Activated CD4-positive, alpha-beta T cell treated with anti-CD3 and anti-CD28 coated beads, Interleukin-10, Interleukin-2, amounts not matched to agents 100 ng/mL and 50 ng/mL, durations not matched to agents 16 hours and 8 hours (primary cell): ENCODE results near the gene ARID5B.

ENCODE experiments used
- DNase-seq: peaks from one replicate; pipeline ENCODE4 v3.0.0-alpha.2; 2020

Gene ARID5B, protein sequence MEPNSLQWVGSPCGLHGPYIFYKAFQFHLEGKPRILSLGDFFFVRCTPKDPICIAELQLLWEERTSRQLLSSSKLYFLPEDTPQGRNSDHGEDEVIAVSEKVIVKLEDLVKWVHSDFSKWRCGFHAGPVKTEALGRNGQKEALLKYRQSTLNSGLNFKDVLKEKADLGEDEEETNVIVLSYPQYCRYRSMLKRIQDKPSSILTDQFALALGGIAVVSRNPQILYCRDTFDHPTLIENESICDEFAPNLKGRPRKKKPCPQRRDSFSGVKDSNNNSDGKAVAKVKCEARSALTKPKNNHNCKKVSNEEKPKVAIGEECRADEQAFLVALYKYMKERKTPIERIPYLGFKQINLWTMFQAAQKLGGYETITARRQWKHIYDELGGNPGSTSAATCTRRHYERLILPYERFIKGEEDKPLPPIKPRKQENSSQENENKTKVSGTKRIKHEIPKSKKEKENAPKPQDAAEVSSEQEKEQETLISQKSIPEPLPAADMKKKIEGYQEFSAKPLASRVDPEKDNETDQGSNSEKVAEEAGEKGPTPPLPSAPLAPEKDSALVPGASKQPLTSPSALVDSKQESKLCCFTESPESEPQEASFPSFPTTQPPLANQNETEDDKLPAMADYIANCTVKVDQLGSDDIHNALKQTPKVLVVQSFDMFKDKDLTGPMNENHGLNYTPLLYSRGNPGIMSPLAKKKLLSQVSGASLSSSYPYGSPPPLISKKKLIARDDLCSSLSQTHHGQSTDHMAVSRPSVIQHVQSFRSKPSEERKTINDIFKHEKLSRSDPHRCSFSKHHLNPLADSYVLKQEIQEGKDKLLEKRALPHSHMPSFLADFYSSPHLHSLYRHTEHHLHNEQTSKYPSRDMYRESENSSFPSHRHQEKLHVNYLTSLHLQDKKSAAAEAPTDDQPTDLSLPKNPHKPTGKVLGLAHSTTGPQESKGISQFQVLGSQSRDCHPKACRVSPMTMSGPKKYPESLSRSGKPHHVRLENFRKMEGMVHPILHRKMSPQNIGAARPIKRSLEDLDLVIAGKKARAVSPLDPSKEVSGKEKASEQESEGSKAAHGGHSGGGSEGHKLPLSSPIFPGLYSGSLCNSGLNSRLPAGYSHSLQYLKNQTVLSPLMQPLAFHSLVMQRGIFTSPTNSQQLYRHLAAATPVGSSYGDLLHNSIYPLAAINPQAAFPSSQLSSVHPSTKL

GRCh38 chr10:61900829-61901792 lies at the start of gene ARID5B:
ARID5B (plus strand) TSS chr10:61901699; CDS start chr10:61901710, 11 bp downstream.
- peak; percentile 76 for DNase-seq

DNA sequence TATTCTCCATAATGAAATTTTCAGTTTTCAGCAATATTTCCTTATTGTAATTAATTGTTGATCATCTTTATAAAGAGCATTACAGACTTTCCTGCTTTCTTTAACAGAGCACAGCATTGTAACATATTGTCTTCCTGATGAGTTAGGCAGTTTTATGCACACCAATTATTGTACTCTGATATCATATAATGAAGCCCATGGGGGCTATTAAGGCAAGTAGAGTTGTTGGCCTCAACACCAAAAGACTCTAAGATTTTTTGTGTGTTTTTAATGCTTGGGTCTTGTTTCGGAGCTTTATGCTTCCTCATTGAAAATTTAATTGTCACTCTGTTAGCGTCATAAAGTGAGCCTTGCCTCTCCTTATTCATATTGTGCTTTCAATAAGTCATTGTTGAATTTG lies 49.2 kb upstream of the ARID5B start:
- no peak for DNase-seq

DNA sequence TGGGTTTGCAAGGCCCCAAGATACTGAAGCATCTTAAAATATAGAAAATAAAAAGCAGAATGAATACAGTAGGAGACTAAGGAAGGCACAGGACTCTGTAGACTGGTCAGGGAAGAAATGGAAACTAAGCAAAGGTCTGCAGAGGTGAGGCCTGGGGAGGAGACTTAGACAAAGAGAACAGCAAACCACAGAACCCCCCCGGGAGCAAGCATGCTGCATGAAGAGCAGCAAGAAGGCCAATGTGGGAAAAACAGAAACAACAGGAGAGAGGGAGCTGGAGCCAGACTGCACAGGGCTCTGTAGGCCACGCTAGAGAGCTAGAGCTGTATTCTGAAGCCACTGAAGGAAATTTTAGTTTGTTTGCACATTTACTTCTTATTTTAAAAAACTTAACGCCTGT lies 45.7 kb upstream of the ARID5B start:
- DNase-seq, result no peak

GRCh38 chr10:61857746-61858145 lies 43.8 kb upstream of the ARID5B start:
- DNase-seq, result no peak

DNA sequence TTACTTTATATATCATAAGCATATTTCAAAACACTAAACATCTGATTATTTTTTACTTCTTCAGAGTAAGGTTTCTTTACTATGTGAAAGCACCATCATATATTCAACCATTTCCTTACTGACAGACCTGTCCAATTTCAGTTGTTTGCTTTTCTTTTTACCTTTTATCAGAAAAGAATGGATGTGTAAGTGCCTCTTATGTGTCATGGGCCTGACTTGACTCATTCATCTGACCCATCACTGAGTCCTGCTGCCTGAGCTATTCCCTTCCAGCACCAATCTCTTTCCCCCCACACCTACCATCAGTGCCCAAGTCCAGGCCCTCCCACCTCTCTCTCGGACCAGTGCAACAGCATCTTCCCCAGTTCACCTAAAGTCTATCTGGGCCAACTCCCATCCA lies 41.7 kb upstream of the ARID5B start:
- DNase-seq, result no peak

DNA sequence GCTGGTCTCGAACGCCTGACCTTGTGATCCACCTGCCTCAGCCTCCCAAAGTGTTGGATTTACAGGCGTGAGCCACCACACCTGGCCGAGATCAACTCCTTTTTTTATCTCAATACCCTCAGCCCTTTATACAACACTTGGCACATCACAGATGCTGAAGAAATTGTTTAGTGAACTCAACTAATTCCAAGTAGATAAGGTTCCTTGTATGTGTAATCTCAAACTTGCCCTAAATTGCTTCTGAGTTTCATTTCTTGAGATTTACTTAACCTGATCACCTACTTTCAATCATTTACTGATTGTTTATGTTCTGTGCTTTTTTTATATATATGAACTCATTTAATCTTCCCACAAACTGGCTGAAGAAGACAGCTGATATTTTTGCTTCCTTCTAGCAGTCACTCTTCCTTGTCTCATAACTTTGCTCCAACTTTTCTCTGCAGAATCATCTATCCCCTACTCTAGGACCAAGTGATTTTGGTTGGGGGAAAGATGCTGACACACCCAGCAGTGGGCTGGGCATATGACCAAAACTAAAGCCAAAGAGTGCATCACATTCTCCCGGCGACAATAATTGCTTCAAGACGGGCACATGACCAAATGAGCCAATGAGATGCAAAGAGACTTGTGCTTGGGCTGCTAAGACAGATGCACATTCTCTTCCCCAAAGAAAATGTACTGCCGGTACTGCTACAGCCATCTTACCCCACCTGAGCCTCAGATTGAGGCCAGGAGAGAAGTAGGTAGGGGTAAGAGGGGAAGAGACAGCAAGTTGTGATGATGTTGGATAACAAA lies 40.3 kb upstream of the ARID5B start:
- no peak for DNase-seq

GRCh38 chr10:61863981-61864380 lies 37.5 kb upstream of the ARID5B start:
- no peak for DNase-seq

DNA sequence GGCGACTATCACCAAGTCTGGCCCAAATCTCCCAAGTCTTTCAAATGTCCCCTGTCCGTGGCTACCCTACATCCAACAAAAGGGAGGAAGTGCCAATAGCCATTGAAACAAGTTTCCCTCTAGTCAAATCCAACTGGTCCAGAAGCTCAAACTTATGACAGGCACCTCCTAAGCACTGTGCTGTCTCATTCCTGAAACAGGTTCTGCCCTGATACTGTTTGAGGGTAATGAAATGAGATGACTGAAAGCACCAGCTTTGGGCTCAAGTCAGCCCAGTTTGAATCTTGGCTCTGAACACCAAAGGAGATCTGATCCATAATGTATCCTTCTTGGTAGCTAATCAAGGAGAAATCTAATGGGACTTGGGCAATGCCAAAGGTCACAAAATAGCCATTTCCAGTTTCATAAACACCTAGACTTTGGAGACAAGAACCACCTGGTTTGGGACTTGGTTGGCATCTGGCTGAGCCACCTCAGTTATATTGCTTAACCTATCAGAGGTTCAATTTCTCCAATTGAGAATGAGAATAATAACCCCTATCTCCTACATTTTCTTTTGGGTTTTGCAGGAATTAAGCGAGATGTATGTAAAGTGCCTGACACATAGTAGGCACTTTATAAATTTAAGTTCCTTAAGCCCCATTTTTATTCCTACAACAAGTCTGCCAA lies 34.7 kb upstream of the ARID5B start:
- DNase-seq, result peak; percentile 39

DNA sequence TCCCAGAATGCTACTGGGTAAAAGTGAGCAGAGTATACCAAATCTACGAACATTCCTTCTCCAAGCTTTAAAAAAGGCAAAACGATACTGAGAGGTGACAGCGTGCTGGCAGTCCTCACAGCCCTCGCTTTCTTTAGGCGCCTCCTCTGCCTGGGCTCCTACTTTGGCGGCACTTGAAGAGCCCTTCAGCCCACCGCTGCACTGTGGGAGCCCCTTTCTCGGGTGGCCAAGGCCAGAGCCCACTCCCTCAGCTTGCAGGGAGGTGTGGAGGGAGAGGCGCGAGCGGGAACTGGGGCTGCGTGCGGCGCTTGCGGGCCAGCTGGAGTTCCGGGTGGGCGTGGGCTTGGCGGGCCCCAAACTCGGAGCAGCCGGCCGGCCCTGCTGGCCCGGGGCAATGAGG lies 34.1 kb upstream of the ARID5B start:
- DNase-seq, result peak; percentile 15

- DNase-seq, result peak; percentile 76
These were observed 33.7 kb upstream of the ARID5B start for GRCh38 chr10:61867817-61868216.

DNA sequence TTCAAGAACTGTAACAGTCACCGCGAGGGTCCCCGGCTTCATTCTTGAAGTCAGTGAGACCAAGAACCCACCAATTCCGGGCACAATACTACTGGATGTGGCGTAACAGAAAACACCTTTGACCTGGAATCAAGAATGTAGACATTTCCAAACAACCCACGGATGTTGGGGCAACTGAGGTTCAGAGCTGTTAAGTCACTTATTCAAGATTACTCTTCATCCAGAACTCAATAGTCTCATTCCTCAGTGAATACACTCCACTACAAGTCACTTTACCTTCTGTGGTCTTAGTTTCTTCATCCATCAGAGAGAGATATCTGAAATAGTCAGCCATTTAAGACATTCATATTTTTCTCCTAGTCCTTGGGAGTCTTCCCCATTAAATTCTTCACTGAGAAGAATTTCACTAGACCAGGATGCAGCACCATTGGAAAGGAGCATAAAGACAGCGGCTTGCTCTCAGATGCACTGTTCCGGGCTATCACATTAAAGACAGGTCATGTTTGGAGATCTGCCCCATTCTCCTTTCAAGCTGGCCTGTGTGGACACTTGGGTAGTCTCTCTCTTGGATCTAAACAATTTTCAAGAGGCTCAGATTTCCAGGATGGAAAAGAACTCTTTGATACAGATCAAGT lies 32.3 kb upstream of the ARID5B start:
- no peak for DNase-seq

DNA sequence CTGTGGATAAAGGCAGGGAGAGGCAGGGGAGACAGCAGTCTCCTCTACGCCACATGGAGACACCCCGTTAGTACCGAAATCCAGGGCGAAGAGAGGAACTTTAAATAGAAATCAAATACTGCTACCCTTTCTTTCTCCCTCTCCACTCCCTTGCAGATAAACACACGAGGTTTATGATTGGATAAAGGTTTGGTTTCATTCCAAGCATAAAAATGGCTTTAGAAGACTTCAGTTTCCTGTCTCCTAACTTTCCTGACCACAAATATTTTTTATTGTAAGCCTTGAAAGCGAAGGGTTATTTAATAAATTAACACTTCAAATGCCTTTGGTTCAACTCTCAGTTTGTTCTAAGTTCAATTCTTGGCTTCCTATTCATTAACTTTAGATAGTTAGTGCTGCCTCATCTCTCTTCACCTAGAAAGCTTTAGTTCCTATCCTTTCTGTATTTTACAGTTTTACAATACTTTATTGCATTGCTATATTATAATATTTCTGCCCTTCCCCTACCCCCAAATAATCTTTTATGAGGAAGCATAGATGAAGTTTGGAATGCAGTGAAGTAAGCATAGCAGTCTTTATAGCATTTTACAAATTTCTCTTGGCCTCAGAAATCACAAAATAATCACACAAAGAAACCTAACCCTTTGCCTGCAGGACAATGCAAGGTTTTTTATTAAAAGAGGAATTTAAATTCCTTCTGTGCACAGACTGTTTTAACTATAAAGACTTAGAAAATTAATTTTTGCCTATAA lies 31.5 kb upstream of the ARID5B start:
- no peak for DNase-seq

GRCh38 chr10:61870526-61870895 lies 31.0 kb upstream of the ARID5B start:
- DNase-seq, result no peak

DNA sequence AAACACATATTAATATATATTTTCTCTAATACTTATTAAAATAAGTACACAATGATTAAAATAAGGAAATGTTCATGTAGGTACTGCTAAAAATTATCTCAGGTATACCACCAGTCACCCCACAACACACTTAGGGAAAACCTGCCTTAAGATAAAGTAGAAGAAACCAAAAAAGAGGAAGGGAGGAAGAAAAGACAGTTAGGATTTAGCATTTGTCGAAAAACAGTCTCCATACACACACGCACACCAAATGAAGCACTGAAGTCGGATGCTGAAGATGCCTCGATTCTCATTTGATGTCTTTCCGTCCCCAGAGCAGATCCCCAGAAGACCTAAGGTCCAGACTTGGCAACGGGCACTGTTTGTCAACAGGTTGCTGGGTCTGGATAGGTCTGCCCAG lies 30.0 kb upstream of the ARID5B start:
- no peak for DNase-seq

DNA sequence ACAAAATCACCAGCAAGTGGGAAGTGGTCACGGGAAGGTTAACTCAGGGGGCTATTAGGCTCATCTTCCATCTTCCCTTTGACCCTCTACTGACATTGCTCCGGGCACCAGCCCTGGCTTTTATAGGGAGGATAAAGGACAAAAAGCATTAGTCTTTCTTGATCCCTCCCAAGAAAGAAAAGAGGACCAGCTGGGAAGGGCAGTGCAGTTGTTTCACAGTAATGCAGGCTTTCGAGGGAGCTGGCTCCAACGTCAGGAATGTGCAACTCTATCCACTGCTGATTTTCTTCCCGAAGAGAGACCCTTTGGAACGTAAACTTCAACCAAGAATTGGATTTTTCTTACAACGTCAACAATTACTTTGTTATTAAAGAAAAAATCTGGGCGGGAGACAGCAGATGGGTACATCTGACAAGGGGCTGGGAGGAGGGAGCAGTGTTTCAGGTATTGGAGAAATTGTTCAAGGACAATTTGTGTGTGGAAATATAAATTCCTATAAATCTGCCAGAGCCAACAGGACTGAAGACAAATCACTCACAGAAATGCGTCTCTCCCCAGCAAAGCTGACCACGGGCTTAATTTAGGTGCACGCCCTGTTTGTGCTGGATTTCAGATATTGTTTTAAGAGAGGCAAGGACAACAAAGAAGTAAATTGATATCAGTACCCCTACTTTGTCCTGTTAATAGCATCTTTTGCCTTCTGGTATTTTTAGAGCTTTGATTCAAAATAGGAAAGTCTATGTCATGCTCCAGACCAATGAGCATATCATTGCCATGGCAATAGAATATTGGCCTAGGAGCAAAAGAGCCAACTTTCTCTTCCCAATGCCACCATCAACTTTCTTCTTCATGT lies 23.4 kb upstream of the ARID5B start:
- DNase-seq, result no peak

GRCh38 chr10:61878740-61879068 lies 22.8 kb upstream of the ARID5B start:
- DNase-seq, result no peak

GRCh38 chr10:61882621-61883370 lies 18.7 kb upstream of the ARID5B start:
- peak; percentile 70 for DNase-seq
